GM12801 (cell line): ENCODE measurements around the gene PON2.

Experiments used
- TF ChIP-seq, protein P1 (sequence below): IDR thresholded peaks from one replicate; pipeline ENCODE4 v1.5.1; 2011; ENCODE audit warnings: control low read depth; ENCODE audit not compliant: insufficient read length; ENCODE audit errors: extremely low read depth

The PON2 gene

DNA sequence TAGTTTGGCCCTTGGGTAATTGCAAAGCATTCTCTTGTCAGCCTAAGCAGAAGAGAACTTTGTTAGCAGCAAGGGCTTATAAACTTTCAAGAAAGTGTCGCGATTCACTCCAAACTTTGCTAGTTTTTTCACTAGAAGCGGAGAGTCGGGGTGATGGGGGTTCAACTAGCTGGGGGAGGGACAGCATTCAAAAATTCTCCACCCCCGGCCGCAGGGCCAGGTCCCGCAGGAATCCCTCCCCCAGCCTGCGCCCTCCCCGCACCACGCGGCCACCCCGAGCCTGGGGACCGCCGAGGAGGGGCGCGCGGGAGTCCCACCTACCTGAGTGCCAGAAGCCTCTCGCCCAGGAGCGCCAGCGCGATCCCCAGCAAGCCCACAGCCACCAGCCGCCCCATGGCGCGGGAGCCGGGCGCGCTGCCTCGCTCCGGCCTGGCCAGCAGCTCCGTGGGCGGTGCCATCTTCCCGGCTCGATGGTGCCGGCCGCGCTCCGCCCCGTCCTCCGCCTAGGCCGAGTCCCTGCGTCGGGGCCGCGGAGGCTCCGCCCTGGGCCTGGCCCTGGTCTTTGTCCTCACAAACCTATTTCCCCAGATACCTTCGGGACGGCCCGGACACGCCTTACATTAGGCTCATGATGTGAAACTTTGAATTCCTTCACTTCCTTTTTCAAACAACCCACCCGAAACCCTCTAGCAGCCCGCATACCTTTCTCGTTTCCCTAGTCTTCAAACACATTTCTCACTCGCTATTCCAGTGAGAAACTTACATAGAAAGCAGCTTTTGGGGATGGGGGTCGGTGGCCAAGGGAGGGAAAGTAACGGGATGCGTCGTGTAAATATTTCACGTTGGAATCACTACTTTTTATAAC lies at the start of gene PON2:
PON2 (minus strand) TSS at position 472 of the 865 bp plus-strand sequence; CDS start at position 395, 77 bp downstream.
- TF ChIP-seq, protein P1, sequence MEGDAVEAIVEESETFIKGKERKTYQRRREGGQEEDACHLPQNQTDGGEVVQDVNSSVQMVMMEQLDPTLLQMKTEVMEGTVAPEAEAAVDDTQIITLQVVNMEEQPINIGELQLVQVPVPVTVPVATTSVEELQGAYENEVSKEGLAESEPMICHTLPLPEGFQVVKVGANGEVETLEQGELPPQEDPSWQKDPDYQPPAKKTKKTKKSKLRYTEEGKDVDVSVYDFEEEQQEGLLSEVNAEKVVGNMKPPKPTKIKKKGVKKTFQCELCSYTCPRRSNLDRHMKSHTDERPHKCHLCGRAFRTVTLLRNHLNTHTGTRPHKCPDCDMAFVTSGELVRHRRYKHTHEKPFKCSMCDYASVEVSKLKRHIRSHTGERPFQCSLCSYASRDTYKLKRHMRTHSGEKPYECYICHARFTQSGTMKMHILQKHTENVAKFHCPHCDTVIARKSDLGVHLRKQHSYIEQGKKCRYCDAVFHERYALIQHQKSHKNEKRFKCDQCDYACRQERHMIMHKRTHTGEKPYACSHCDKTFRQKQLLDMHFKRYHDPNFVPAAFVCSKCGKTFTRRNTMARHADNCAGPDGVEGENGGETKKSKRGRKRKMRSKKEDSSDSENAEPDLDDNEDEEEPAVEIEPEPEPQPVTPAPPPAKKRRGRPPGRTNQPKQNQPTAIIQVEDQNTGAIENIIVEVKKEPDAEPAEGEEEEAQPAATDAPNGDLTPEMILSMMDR = no peak

GRCh38 chr7:95482424-95482823 lies 47.6 kb upstream of the PON2 start:
- TF ChIP-seq, protein P1 = no peak

- TF ChIP-seq, protein P1 = no peak
These were observed 46.7 kb upstream of the PON2 start for GRCh38 chr7:95481271-95482165.

DNA sequence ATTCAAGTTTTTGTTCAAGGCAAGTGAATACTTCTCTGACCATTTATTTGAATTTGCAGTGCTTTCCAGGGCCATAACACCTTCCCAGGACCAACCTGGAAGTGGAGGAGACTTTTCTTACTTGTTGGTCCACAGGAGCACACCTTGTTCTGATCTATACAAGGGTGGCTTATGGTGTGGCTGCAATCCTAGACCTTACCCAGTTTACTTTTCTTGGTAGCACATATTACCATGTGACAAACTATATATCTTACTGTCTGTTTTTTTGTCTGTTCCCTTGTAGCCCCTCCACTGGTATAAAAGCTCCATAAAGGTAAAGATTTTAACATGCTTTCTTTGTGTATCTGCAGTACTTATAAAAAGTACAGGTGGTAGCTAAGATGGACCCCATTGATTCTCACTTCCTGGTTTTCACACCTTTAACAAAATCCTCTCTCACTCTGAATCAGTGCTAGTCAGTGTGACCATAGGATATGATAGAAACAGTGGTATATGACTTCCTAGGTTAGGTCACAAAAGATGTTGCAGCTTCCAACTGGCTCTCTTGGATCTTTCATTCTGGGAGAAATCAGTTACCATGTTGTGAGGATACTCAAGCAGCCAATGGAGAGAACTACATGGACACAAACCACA lies 45.3 kb upstream of the PON2 start:
- TF ChIP-seq, protein P1 = no peak

- TF ChIP-seq, protein P1 = no peak
These were observed 43.6 kb upstream of the PON2 start for GRCh38 chr7:95478272-95479037.

DNA sequence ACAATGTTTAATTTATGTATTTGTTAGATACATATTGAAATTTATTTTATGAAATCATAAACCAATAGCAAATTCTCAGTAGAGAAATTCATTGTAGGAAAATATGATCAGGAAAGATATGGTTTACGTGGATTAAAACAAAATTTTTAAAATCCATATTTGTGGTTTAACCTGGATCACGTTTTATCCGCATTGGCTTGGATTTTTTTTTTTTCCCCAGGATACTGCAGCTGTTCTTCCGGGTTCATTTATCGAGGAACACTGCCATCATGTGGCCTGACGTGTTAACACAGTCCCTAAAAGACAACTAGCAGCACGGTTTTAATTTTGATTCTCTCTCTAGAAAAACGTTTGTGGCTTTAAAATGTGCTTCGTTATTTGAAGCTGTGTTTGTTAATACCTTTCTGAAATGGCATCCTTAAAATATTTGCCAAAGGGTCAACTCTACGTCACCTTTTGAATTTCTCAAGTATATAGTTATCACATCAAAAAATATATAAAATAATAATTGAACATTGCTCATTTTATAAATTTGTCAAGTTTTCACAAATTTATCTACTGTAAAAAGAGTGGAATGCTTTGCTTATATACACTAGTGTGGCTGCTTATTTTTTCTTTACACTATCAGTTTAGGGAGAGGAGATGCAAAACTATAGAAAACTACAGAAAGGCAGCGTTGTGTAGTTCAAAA lies 42.2 kb upstream of the PON2 start:
- TF ChIP-seq, protein P1 = no peak
